WI38 (cell line): ENCODE measurements around the gene PLCL2.

ENCODE experiments used
- H3K4me3 ChIP-seq: 2 replicates; pipeline ENCODE4 v1.5.1; 2011; ENCODE audit warnings: low read depth, mild to moderate bottlenecking, control low read depth, low read length
- CTCF ChIP-seq: IDR thresholded peaks from 2 replicates; pipeline ENCODE4 v1.5.1; 2012; ENCODE audit warnings: low read depth, mild to moderate bottlenecking, control low read depth, low read length

PLCL2 gene

GRCh38 chr3:17116007-17116600, 231.3 kb downstream of the PLCL2 start:
- H3K4me3 ChIP-seq = no peak overlapping the region
- no peak for TF ChIP-seq CTCF

GRCh38 chr3:17118771-17119170, 234.0 kb downstream of the PLCL2 start:
- H3K4me3 ChIP-seq = no peak overlapping the region
- TF ChIP-seq CTCF = no peak

- TF ChIP-seq CTCF = no peak
These were observed 234.7 kb downstream of the PLCL2 start for GRCh38 chr3:17119201-17120072.

GRCh38 chr3:17120115-17120514, 235.4 kb downstream of the PLCL2 start:
- no peak overlapping the region for H3K4me3 ChIP-seq
- TF ChIP-seq CTCF = no peak

More at GRCh38 chr3:17119201-17120072, 234.7 kb downstream of the PLCL2 start:
- no peak overlapping the region for H3K4me3 ChIP-seq

- H3K4me3 ChIP-seq = no peak overlapping the region
- no peak for TF ChIP-seq CTCF
These were observed 236.6 kb downstream of the PLCL2 start for GRCh38 chr3:17121336-17121735.

GRCh38 chr3:17122758-17123157, 238.0 kb downstream of the PLCL2 start:
- no peak overlapping the region for H3K4me3 ChIP-seq
- TF ChIP-seq CTCF = no peak
